IPS-18a (cell line): ENCODE results near the gene ELP6.
A peak's percentile ranks its signal among the peaks of the same experiment; 100 is the strongest.
"Not testable (repeated sequence)": the region's sequence is repeated elsewhere in the genome, so short reads cannot be mapped to it uniquely, and the experiment has no call there.

Experiments
- H3K27ac ChIP-seq: one replicate; pipeline ENCODE4 v1.5.1; 2013; ENCODE audit warnings: low read length
- H3K27me3 ChIP-seq: one replicate; pipeline ENCODE4 v1.6.1; 2013; ENCODE audit warnings: mild to moderate bottlenecking, low read length; ENCODE audit not compliant: control insufficient read depth, insufficient read depth
- H3K36me3 ChIP-seq: one replicate; pipeline ENCODE4 v1.6.1; 2013; ENCODE audit warnings: low read depth, low read length; ENCODE audit not compliant: control insufficient read depth
- H3K4me1 ChIP-seq: one replicate; pipeline ENCODE4 v1.6.1; 2013; ENCODE audit warnings: low read depth, low read length; ENCODE audit not compliant: control insufficient read depth
- H3K4me3 ChIP-seq: one replicate; pipeline ENCODE4 v1.5.1; 2013; ENCODE audit warnings: low read length
- H3K9ac ChIP-seq: one replicate; pipeline ENCODE4 v1.6.1; 2013; ENCODE audit warnings: mild to moderate bottlenecking, low read length, moderate library complexity
- H3K9me3 ChIP-seq: one replicate; pipeline ENCODE4 v1.6.1; 2013; ENCODE audit warnings: low read depth, low read length; ENCODE audit not compliant: control insufficient read depth

Gene ELP6

GRCh38 chr3:47527952-47528725 is 14.6 kb upstream of the ELP6 start:
- Histone ChIP-seq H3K9ac (no peak overlapping the region), H3K27ac (no peak overlapping the region), H3K4me1 (no peaks in the 10 kb centered on the region), H3K4me3 (no peak overlapping the region), H3K27me3 (peaks cover 4% of the 10 kb centered on the region), H3K9me3 (no peaks in the 10 kb centered on the region), H3K36me3 (no peaks in the 10 kb centered on the region)

GRCh38 chr3:47525617-47526016 is 12.1 kb upstream of the ELP6 start:
- Histone ChIP-seq H3K9ac (no peak overlapping the region), H3K9me3 (no peaks in the 10 kb centered on the region), H3K4me3 (no peak overlapping the region), H3K27me3 (peaks cover 15% of the 10 kb centered on the region), H3K4me1 (peaks cover 8% of the 10 kb centered on the region), H3K36me3 (no peaks in the 10 kb centered on the region), H3K27ac (no peak overlapping the region)

- Histone ChIP-seq H3K36me3 (no peaks in the 10 kb centered on the region), H3K27ac (no peak overlapping the region), H3K9me3 (no peaks in the 10 kb centered on the region)
Observed at GRCh38 chr3:47523310-47524073, 10.0 kb upstream of the ELP6 start.

GRCh38 chr3:47522082-47522987 is 8.8 kb upstream of the ELP6 start:
- no peaks in the 10 kb centered on the region for H3K9me3 ChIP-seq
- H3K36me3 ChIP-seq, result no peaks in the 10 kb centered on the region
- H3K4me1 ChIP-seq, result peaks cover 11% of the 10 kb centered on the region
- H3K9ac ChIP-seq, result no peak overlapping the region
- peaks cover 15% of the 10 kb centered on the region for H3K27me3 ChIP-seq
- no peak overlapping the region for H3K4me3 ChIP-seq
- H3K27ac ChIP-seq, result no peak overlapping the region

More at GRCh38 chr3:47523310-47524073, 10.0 kb upstream of the ELP6 start:
- Histone ChIP-seq H3K4me3 (no peak overlapping the region), H3K4me1 (peaks cover 11% of the 10 kb centered on the region), H3K9ac (no peak overlapping the region), H3K27me3 (peaks cover 15% of the 10 kb centered on the region)

GRCh38 chr3:47520756-47521155 is 7.2 kb upstream of the ELP6 start:
- no peak overlapping the region for H3K4me3 ChIP-seq
- no peaks in the 10 kb centered on the region for H3K36me3 ChIP-seq
- peaks cover 15% of the 10 kb centered on the region for H3K27me3 ChIP-seq
- H3K27ac ChIP-seq, result no peak overlapping the region
- H3K9ac ChIP-seq, result no peak overlapping the region
- peaks cover 11% of the 10 kb centered on the region for H3K4me1 ChIP-seq
- H3K9me3 ChIP-seq, result no peaks in the 10 kb centered on the region

- Histone ChIP-seq H3K27me3 (peaks cover 8% of the 10 kb centered on the region), H3K4me1 (peaks cover 11% of the 10 kb centered on the region), H3K4me3 (no peak overlapping the region), H3K27ac (no peak overlapping the region), H3K9ac (no peak overlapping the region), H3K9me3 (no peaks in the 10 kb centered on the region), H3K36me3 (no peaks in the 10 kb centered on the region)
Observed at GRCh38 chr3:47517937-47518336, 4.4 kb upstream of the ELP6 start.

- Histone ChIP-seq H3K4me3 (no peak overlapping the region), H3K27me3 (no peaks in the 10 kb centered on the region), H3K4me1 (peaks cover 6% of the 10 kb centered on the region), H3K9me3 (no peaks in the 10 kb centered on the region), H3K9ac (no peak overlapping the region), H3K27ac (no peak overlapping the region), H3K36me3 (peaks cover 5% of the 10 kb centered on the region)
Observed at GRCh38 chr3:47515864-47516319, 2.4 kb upstream of the ELP6 start.

- Histone ChIP-seq H3K9ac (no peak overlapping the region), H3K27ac (no peak overlapping the region), H3K36me3 (peaks cover 13% of the 10 kb centered on the region), H3K4me3 (no peak overlapping the region), H3K27me3 (no peaks in the 10 kb centered on the region), H3K9me3 (no peaks in the 10 kb centered on the region), H3K4me1 (no peaks in the 10 kb centered on the region)
Observed at GRCh38 chr3:47515100-47515499, 1.6 kb upstream of the ELP6 start.

GRCh38 chr3:47512416-47513124 is 942 bp downstream of the ELP6 start:
- peak overlapping the region; percentile 90 for H3K27ac ChIP-seq
- H3K36me3 ChIP-seq, result peaks cover 28% of the 10 kb centered on the region
- H3K4me3 ChIP-seq, result peak overlapping the region; percentile 94
- no peaks in the 10 kb centered on the region for H3K27me3 ChIP-seq
- no peaks in the 10 kb centered on the region for H3K4me1 ChIP-seq
- H3K9me3 ChIP-seq, result no peaks in the 10 kb centered on the region
- H3K9ac ChIP-seq, result peak overlapping the region; percentile 94

GRCh38 chr3:47505267-47505666 is 8.2 kb downstream of the ELP6 start:
- H3K9me3 ChIP-seq, H3K27me3 ChIP-seq, H3K9ac ChIP-seq, H3K27ac ChIP-seq, H3K4me1 ChIP-seq, H3K4me3 ChIP-seq: not testable (repeated sequence)
- H3K36me3 ChIP-seq, result peaks cover 51% of the 10 kb centered on the region

GRCh38 chr3:47504113-47504512 is 9.4 kb downstream of the ELP6 start:
- H3K36me3 ChIP-seq, result peaks cover 45% of the 10 kb centered on the region
- H3K27ac ChIP-seq, result no peak overlapping the region
- H3K9me3 ChIP-seq, result no peaks in the 10 kb centered on the region
- H3K4me1 ChIP-seq, result no peaks in the 10 kb centered on the region
- H3K4me3 ChIP-seq, result no peak overlapping the region
- no peaks in the 10 kb centered on the region for H3K27me3 ChIP-seq
- H3K9ac ChIP-seq, result no peak overlapping the region
